HG03521 (cell line): ENCODE results near the gene RHOBTB1.

Experiments used
- ATAC-seq: cut with Tn5 transposase; IDR thresholded peaks from one replicate; pipeline ENCODE4 v1.9.1; 2021; ENCODE audit warnings: mild to moderate bottlenecking, moderate library complexity; ENCODE audit not compliant: unreplicated experiment

RHOBTB1 gene

GRCh38 chr10:60942134-60942787 is 1.7 kb downstream of the RHOBTB1 start:
- ATAC-seq = no peak

DNA sequence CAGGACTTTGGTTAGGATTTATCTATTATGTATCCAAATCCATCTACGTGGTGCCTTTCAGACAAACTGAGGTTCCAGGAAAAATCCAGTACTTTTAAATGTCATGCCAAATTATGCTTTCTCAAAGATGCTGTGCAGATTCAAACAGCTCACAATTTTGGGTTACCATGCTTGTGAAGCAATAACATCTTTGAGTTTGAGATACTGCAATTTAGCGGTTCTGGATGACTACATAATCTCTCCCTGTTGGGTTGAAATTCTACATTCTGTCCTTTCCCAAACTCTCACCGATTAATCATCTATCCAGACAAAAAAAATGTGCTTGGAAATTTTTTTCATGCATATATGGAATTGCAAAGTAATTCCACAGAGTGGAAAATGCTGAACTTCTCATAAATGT is 3.5 kb downstream of the RHOBTB1 start:
- ATAC-seq = no peak

- no peak for ATAC-seq
Observed at GRCh38 chr10:60937784-60938654, 6.0 kb downstream of the RHOBTB1 start.

DNA sequence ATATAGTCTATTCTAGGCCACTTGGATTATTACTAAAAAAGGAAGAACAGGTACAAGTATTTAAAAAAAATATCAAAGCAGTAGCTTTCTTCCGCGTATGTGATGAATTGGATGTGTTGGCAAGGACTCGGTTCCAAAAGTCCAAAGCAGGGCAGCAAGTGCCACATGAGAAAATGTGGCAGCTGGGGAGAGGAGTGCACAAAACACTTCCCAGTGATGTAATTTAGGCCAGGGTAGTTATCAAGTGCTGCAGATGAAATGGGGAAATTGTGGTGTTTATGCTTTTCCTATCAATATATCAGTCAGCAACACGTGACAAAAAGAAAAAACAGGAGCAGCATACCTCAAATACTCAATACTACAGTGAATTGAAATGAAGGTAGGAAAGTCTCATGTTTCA is 7.0 kb downstream of the RHOBTB1 start:
- no peak for ATAC-seq

GRCh38 chr10:60934215-60935175 is 9.5 kb downstream of the RHOBTB1 start:
- ATAC-seq = no peak

DNA sequence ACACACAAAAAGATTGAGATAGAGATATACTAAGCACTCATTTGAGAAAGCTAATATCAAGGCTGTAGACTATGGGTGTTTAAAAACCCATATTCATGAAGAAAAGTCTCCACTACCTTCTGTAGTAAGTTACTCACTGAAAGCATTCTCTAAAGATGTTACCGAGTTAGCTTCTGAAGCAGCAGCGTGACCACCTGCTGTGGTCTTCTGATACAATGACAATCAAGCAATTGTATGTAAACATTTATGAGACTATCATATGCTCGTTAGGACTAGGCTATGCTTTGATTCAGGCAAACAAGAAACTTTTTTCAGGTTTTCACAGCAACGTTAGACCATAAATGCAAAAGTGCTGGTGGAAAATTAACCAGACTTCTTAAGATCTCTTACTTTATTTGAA is 11.2 kb downstream of the RHOBTB1 start:
- no peak for ATAC-seq

DNA sequence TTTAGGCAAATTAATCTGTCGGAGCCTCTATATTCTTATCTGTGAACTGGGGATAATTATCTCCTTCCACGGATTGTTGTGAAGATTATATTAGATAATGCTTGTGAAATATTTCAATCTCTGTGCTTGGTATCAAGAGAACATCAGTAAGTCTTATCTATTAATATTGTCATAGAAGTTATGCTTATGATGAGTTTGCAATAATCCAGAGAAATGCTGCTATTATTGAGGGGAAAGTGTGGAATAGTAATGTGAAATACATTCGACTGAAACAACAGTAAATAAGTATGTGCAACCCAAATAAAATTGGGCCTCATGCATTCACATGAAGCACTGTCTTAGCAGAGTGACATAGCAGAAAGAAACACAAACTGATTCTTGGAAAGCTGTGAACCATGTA is 13.7 kb downstream of the RHOBTB1 start:
- no peak for ATAC-seq

GRCh38 chr10:60921633-60922032 is 22.4 kb downstream of the RHOBTB1 start:
- no peak for ATAC-seq

DNA sequence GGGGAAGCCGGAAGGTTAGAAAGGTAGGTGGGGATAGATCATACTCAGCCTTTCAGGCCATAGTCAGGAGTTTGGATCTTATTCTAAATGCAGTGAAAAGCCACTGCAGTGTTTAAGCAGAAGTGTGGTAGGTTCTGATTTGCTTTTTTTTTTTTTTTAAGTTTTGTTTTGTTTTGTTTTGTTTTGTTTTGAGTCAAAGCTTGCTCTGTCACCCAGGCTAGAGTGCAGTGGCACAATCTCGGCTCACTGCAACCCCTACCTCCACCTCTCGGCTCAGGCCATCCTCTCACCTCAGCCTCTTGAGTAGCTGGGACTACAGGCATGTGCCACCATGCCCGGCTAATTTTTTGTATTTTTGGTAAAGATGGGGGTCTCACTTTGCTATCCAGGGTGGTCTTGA is 23.5 kb downstream of the RHOBTB1 start:
- no peak for ATAC-seq

- ATAC-seq = no peak
Observed at GRCh38 chr10:60919551-60919950, 24.4 kb downstream of the RHOBTB1 start.

GRCh38 chr10:60917331-60918280 is 26.4 kb downstream of the RHOBTB1 start:
- no peak for ATAC-seq

GRCh38 chr10:60916025-60916424 is 28.0 kb downstream of the RHOBTB1 start:
- ATAC-seq = no peak

DNA sequence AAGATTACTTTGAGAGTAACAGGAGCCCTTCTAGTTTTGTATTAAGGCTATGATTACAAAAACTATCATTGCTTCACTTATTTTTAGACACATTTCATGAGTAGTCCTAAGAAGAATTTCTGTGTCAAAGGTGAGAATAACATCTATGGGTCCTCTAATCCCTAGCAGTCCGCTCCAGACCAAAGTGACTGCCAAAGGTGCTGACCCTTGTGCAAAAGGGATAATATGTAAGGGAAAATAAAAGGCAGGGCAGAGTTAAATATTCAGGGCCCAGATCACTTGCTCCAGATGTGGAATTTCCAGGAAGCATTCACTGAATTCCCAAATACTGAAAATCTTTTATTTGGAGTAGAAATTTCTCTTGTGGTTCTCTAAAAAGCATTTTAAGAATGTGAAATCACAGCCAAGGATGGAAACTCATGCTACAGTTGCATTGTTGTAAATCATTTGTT is 29.3 kb downstream of the RHOBTB1 start:
- no peak for ATAC-seq

DNA sequence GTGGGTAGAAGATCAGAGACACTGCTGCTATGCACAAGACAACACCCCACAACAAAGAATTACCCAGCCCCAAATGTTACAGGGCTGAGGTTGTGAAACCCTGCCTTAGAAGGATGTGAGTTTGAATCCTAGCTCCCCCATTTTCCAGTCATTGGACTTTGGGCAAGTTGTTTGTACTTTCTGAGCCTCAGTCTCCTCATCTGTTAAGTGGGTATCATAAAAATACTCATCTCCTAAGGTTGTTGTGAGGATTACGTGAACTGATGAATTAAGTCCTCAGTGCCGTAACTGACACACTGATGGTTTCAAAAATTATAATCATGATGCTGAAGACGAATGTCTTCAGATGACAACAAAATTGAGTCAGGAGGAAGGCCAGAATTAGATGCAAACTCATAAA is 30.3 kb downstream of the RHOBTB1 start:
- no peak for ATAC-seq

DNA sequence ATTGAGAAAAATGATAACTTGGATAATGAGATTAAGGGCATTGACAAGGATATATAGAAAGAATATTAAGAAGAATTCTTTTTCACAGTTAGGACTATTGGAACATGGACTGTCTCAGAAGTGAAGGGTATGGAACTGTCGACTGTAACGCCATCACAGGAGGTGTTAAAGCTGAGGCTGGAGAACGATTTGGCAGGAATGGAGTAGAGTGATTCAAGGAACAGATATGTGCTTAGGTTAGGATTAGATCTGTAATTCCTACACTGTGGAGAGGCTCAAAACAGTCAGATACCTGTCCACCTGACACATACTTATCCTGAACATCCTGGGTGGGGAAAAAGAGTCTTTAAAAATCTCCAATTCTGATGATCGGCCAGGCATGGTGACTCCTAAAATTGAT is 30.9 kb downstream of the RHOBTB1 start:
- no peak for ATAC-seq

DNA sequence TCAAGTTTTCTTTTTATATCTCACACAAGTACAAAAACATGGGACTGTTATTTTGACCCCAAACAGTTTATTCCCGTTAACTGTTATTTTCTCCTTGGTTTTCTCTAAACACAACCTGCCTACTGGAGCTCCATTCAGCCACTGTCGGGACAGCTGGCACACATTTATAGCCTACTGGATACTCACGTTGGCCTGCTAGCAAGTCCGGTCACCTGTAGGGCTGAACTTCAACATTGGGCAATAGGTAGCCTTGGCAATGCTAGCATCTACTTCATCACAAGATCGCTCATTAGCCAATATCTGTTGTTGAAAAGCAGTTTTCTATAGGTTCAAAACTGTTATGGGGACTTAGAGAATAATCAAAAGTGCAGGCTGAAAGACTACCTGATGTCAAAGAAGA is 32.3 kb downstream of the RHOBTB1 start:
- ATAC-seq = no peak

GRCh38 chr10:60911216-60911615 is 32.8 kb downstream of the RHOBTB1 start:
- ATAC-seq = no peak

- no peak for ATAC-seq
Observed at GRCh38 chr10:60910543-60910942, 33.4 kb downstream of the RHOBTB1 start.

GRCh38 chr10:60908896-60909295 is 35.1 kb downstream of the RHOBTB1 start:
- no peak for ATAC-seq

- no peak for ATAC-seq
Observed at GRCh38 chr10:60908031-60908430, 36.0 kb downstream of the RHOBTB1 start.
